H1 (cell line): ENCODE data around the gene STXBP6. TPM values are rescaled to one million over a fixed set of nuclear protein-coding genes. Genes with fewer than 3 reads are reported as not detected.

ENCODE experiments used
- CTCF ChIA-PET: fragments of 300-600 bp; sonication (Branson Sonifier 250); formaldehyde crosslinking; loops from one replicate; lab custom pipeline; 2021; ENCODE audit not compliant: partially characterized antibody; lab: Charles Lee
- POLR2A ChIA-PET: fragments of 300-600 bp; sonication (Branson Sonifier 250); formaldehyde crosslinking; loops from one replicate; lab custom pipeline; 2021; ENCODE audit warnings: inconsistent platforms; ENCODE audit not compliant: partially characterized antibody; lab: Charles Lee
- DNase-seq, 2 experiments: peaks; one replicate each; pipeline versions ENCODE4 v3.0.0 to v3.0.0-alpha.2; 2010 to 2022; ENCODE audit warnings: low spot score in 2 of 2, low read depth in 1 of 2, mixed read lengths in 1 of 2
- FAIRE-seq: peaks from 2 replicates; lab custom pipeline; 2011; peaks lifted over from hg19 to GRCh38; lab: Jason Lieb, UNC
- H2AFZ ChIP-seq: 2 replicates; pipeline ENCODE4 v1.8.1; 2012; ENCODE audit warnings: low read length, inconsistent platforms
- H2AK5ac ChIP-seq: 2 replicates; pipeline ENCODE4 v1.6.1; 2013; ENCODE audit warnings: low read depth, low read length
- H2BK120ac ChIP-seq: replicated peaks from 2 replicates; pipeline ENCODE3; 2013; ENCODE audit warnings: low read depth, low read length, inconsistent platforms
- H2BK12ac ChIP-seq: 2 replicates; pipeline ENCODE4 v1.6.1; 2013; ENCODE audit warnings: low read depth, low read length
- H2BK15ac ChIP-seq: 2 replicates; pipeline ENCODE4 v1.6.1; 2013; ENCODE audit warnings: low read length
- H2BK20ac ChIP-seq: 2 replicates; pipeline ENCODE4 v1.6.1; 2013; ENCODE audit warnings: low read length
- H2BK5ac ChIP-seq: 2 replicates; pipeline ENCODE4 v1.6.1; 2013; ENCODE audit warnings: low read depth, low read length
- H3K14ac ChIP-seq: 2 replicates; pipeline ENCODE4 v1.6.1; 2013; ENCODE audit warnings: inconsistent platforms; ENCODE audit not compliant: insufficient read length
- H3K18ac ChIP-seq: 2 replicates; pipeline ENCODE4 v1.6.1; 2013; ENCODE audit warnings: low read length; ENCODE audit errors: extremely low read depth
- H3K23ac ChIP-seq: 2 replicates; pipeline ENCODE4 v1.6.1; 2013; ENCODE audit warnings: inconsistent platforms; ENCODE audit not compliant: insufficient read length
- H3K23me2 ChIP-seq: 2 replicates; pipeline ENCODE4 v1.6.1; 2013; ENCODE audit warnings: low read depth, low read length
- H3K27ac ChIP-seq: 2 replicates; pipeline ENCODE4 v1.6.1; 2011; ENCODE audit warnings: low read depth, low read length, inconsistent platforms
- H3K27me3 ChIP-seq, 4 experiments: replicated peaks in 1 of 4; 1 replicate in 1 of 4; 2 replicates in 3 of 4; pipeline versions ENCODE4 v1.6.1 to v1.8.1; 2011 to 2013; ENCODE audit warnings: low read length in 3 of 4, mild to moderate bottlenecking in 3 of 4, inconsistent platforms in 2 of 4, mixed read lengths in 2 of 4, moderate library complexity in 1 of 4; ENCODE audit not compliant: control insufficient read depth in 3 of 4, insufficient read depth in 3 of 4; ENCODE audit errors: extremely low read depth in 1 of 4
- H3K36me3 ChIP-seq, 4 experiments: 2 replicates each; pipeline versions ENCODE4 v1.6.1 to v1.8.1; 2011 to 2013; ENCODE audit warnings: mild to moderate bottlenecking in 4 of 4, low read length in 3 of 4, moderate library complexity in 2 of 4, control low read depth in 1 of 4, inconsistent platforms in 1 of 4; ENCODE audit not compliant: insufficient read depth in 4 of 4, control insufficient read depth in 2 of 4
- H3K4ac ChIP-seq: replicated peaks from 2 replicates; pipeline ENCODE3; 2013; ENCODE audit warnings: low read length, low read depth, mixed read lengths, inconsistent platforms; ENCODE audit not compliant: insufficient read length
- H3K4me1 ChIP-seq, 4 experiments: replicated peaks in 1 of 4; 1 replicate in 1 of 4; 2 replicates in 3 of 4; pipeline versions ENCODE4 v1.6.1 to v1.8.1; 2011 to 2013; ENCODE audit warnings: low read length in 3 of 4, inconsistent platforms in 2 of 4, mixed read lengths in 1 of 4; ENCODE audit not compliant: insufficient read depth in 4 of 4, control insufficient read depth in 3 of 4
- H3K4me2 ChIP-seq, 2 experiments: 2 replicates each; pipeline versions ENCODE4 v1.6.1 to v1.8.1; 2011 to 2013; ENCODE audit warnings: low read depth in 2 of 2, low read length in 2 of 2, control low read depth in 1 of 2, inconsistent platforms in 1 of 2, mild to moderate bottlenecking in 1 of 2; ENCODE audit not compliant: insufficient read depth in 1 of 2
- H3K4me3 ChIP-seq, 4 experiments: fragments of 200-600, 300-600 bp in 1 of 4; sonication (generic), shearing (Covaris generic), sonication (Bioruptor Twin) in 1 of 4; 2 replicates each; pipeline versions ENCODE4 v1.5.1 to v1.8.1; 2011 to 2016; ENCODE audit warnings: low read length in 4 of 4, low read depth in 3 of 4, control low read depth in 2 of 4, inconsistent platforms in 2 of 4, mild to moderate bottlenecking in 2 of 4, mixed read lengths in 1 of 4, moderate library complexity in 1 of 4; ENCODE audit not compliant: insufficient read depth in 2 of 4; ENCODE audit errors: extremely low read depth in 1 of 4
- H3K56ac ChIP-seq: replicated peaks from 2 replicates; pipeline ENCODE3; 2013; ENCODE audit warnings: low read depth, mild to moderate bottlenecking, mixed read lengths, low read length, inconsistent platforms; ENCODE audit not compliant: insufficient read length
- H3K79me1 ChIP-seq: 2 replicates; pipeline ENCODE4 v1.6.1; 2013; ENCODE audit warnings: low read depth, low read length, control low read depth
- H3K79me2 ChIP-seq, 2 experiments: 2 replicates each; pipeline versions ENCODE4 v1.6.1 to v1.8.1; 2012 to 2013; ENCODE audit warnings: low read length in 2 of 2, mild to moderate bottlenecking in 2 of 2, inconsistent platforms in 1 of 2; ENCODE audit not compliant: insufficient read depth in 2 of 2, control insufficient read depth in 1 of 2
- H3K9ac ChIP-seq, 4 experiments: replicated peaks in 1 of 4; 1 replicate in 1 of 4; 2 replicates in 3 of 4; pipeline versions ENCODE4 v1.6.1 to v1.8.1; 2011 to 2013; ENCODE audit warnings: low read depth in 3 of 4, low read length in 3 of 4, control low read depth in 2 of 4, mild to moderate bottlenecking in 2 of 4, moderate library complexity in 2 of 4, inconsistent platforms in 1 of 4; ENCODE audit errors: extremely low read depth in 1 of 4
- H3K9me3 ChIP-seq, 2 experiments: 2 replicates each; pipeline versions ENCODE4 v1.6.1 to v1.8.1; 2012 to 2013; ENCODE audit warnings: mild to moderate bottlenecking in 2 of 2, moderate library complexity in 2 of 2, control low read depth in 1 of 2, inconsistent platforms in 1 of 2, low read depth in 1 of 2, low read length in 1 of 2, mixed read lengths in 1 of 2; ENCODE audit not compliant: insufficient read depth in 2 of 2
- H4K20me1 ChIP-seq, 2 experiments: replicated peaks in 1 of 2; 2 replicates each; pipeline versions ENCODE3 to v1.8.1; 2011 to 2013; ENCODE audit warnings: inconsistent platforms in 2 of 2, low read length in 2 of 2, mild to moderate bottlenecking in 1 of 2; ENCODE audit not compliant: insufficient read depth in 2 of 2, control insufficient read depth in 1 of 2
- H4K5ac ChIP-seq: 2 replicates; pipeline ENCODE4 v1.6.1; 2013; ENCODE audit warnings: low read length, low read depth, mixed read lengths, inconsistent platforms; ENCODE audit not compliant: insufficient read length
- H4K8ac ChIP-seq: 2 replicates; pipeline ENCODE4 v1.8.0; 2013; ENCODE audit warnings: mild to moderate bottlenecking, moderate library complexity, low read length, inconsistent platforms; ENCODE audit not compliant: insufficient read depth; ENCODE audit errors: extremely low read depth
- H4K91ac ChIP-seq: replicated peaks from 2 replicates; pipeline ENCODE3; 2013; ENCODE audit warnings: low read length, mixed read lengths, inconsistent platforms; ENCODE audit not compliant: insufficient read length
- BCL11A ChIP-seq, 2 experiments: IDR thresholded peaks; one replicate each; pipeline ENCODE4 v1.6.1; 2011; ENCODE audit warnings: low read depth in 2 of 2, low read length in 2 of 2, mild to moderate bottlenecking in 2 of 2
- TEAD4 ChIP-seq: IDR thresholded peaks from 2 replicates; pipeline ENCODE4 v1.6.1; 2012; ENCODE audit warnings: low read depth, low read length, inconsistent platforms, mixed read lengths
- WGBS, 2 experiments: shearing (Covaris generic) in 1 of 2; methylation state at CpG; one replicate each; pipeline versions ENCODE4 v1.1.6 to v1.1.7; 2013 to 2015; ENCODE audit warnings: low lambda C conversion rate in 2 of 2, mixed read lengths in 2 of 2, inconsistent platforms in 1 of 2, low coverage in 1 of 2, missing lambda C conversion rate in 1 of 2; ENCODE audit not compliant: insufficient replicate concordance in 2 of 2, insufficient coverage in 1 of 2, insufficient read length in 1 of 2; ENCODE audit errors: extremely low coverage in 1 of 2, missing lambda C conversion rate in 1 of 2; 5-methylcytosine and 5-hydroxymethylcytosine counted together
- polyA plus RNA-seq, 7 experiments: library from polyadenylated mRNA; depleted of rRNA in 3 of 7; stranded (reverse) in 5 of 7; unstranded in 2 of 7; fragments of >200 nt in 5 of 7; fragments of 200-250 nt in 2 of 7; gene quantifications; 1 replicate in 5 of 7; 2 replicates in 1 of 7; 4 replicates in 1 of 7; pipeline versions ENCODE4 v1.2.1 to v1.2.3, GENCODE V29; 2011 to 2013; ENCODE audit warnings: missing spikeins in 2 of 7, mixed read lengths in 2 of 7
- total RNA-seq: library from RNA; stranded (reverse); fragmentation: NEBNext Ultra II Directional; extraction: Animal tissue kit (Norgen Biotek cat#: 25700); gene quantifications from 2 replicates; pipeline ENCODE4 v1.2.1, GENCODE V29; 2021

STXBP6 gene
- total and polyA plus RNA-seq, 2 of the 8 experiments (the other 6 are each of a cell fraction or from before 2014, with no cell fraction given): 9.4 to 18.1 TPM

GRCh38 chr14:25009891-25010290, 40.1 kb downstream of the STXBP6 start:
- Histone ChIP-seq H3K9me3 (no peaks in the 10 kb centered on the region), H3K9ac (no peak overlapping the region), H3K79me2 (no peaks in the 10 kb centered on the region), H3K4me2 (0 out of 4 replicates have a peak overlapping the region, but pooled peaks have one; percentile 5 to 33), H2BK5ac (no peak overlapping the region), H2BK12ac (no peak overlapping the region; the same call in 1 of the 2 replicates), H3K23me2 (no peaks in the 10 kb centered on the region), H2AK5ac (no peak overlapping the region)
- no peak for FAIRE-seq
- CTCF ChIA-PET: interaction anchor here (0.7 to 1.2 kb wide), 3 partner anchors 12 to 169 kb away, joined by 3 to 4 read pairs (median 3); no protein-coding TSS in a partner anchor
- no peak for DNase-seq
- TF ChIP-seq TEAD4 (peak; percentile 73), BCL11A (IDR thresholded peaks at IDR 0.05; ENCODE audit: low read depth in 2 of 2, low read length in 2 of 2) (no peak)
- TF ChIP-seq, all 59 proteins: peak for 1
- H3K56ac ChIP-seq: no peak overlapping the region
- H3K18ac ChIP-seq: no peak overlapping the region
- WGBS, 2 experiments: 92% methylated on average over 3 of the region's 3 CpGs; no CpG with 5 or more reads in 1 of the 2 experiments
- no peak overlapping the region for H2AFZ ChIP-seq
- peak overlapping the region; percentile 45; the same call in 1 of the 2 replicates for H3K27ac ChIP-seq
- no peak overlapping the region for H4K5ac ChIP-seq
- H3K27me3 ChIP-seq: no peaks in the 10 kb centered on the region
- H4K91ac ChIP-seq: no peak overlapping the region
- no peak overlapping the region for H3K23ac ChIP-seq
- no peak overlapping the region for H3K14ac ChIP-seq
- H3K4me1 ChIP-seq: peaks cover 0 to 14% (median 4%) of the 10 kb centered on the region in 4 experiments; a peak in 4 of 7 replicates
- no peak overlapping the region for H3K4ac ChIP-seq
- H3K36me3 ChIP-seq: no peaks in the 10 kb centered on the region
- no peak overlapping the region for H3K4me3 ChIP-seq
- H4K8ac ChIP-seq: no peak overlapping the region
- H2BK120ac ChIP-seq: no peak overlapping the region
- POLR2A ChIA-PET: no interaction called here
- H2BK20ac ChIP-seq: no peak overlapping the region
- peaks cover 2% of the 10 kb centered on the region; the same call in 1 of the 2 replicates for H3K79me1 ChIP-seq
- H2BK15ac ChIP-seq: no peak overlapping the region
- H4K20me1 ChIP-seq: no peaks in the 10 kb centered on the region
